Liver (tissue), 3 donors: ENCODE results near the gene NGRN.
"Not testable (repeated sequence)": the region's sequence is repeated elsewhere in the genome, so short reads cannot be mapped to it uniquely, and the experiment has no call there.

Experiments used
- GABPA ChIP-seq, 2 donors: IDR thresholded peaks in 1 of 2; conservative IDR thresholded peaks in 1 of 2; 2 replicates each; pipeline ENCODE4 v1.6.1; 2016; ENCODE audit warnings: antibody characterized with exemption in 2 of 2, mild to moderate bottlenecking in 1 of 2, moderate library complexity in 1 of 2
- JUND ChIP-seq, 2 donors: IDR thresholded peaks; 2 replicates each; pipeline ENCODE4 v1.6.1; 2016; ENCODE audit warnings: antibody characterized with exemption in 2 of 2
- RAD21 ChIP-seq, 2 donors: IDR thresholded peaks; 2 replicates each; pipeline ENCODE4 v1.6.1; 2016; ENCODE audit warnings: antibody characterized with exemption in 2 of 2, mild to moderate bottlenecking in 2 of 2
- RXRA ChIP-seq, 2 donors: IDR thresholded peaks; 2 replicates each; pipeline ENCODE4 v1.6.1; 2017 to 2018; ENCODE audit warnings: antibody characterized with exemption in 2 of 2, mild to moderate bottlenecking in 1 of 2
- SP1 ChIP-seq: IDR thresholded peaks from 2 replicates; pipeline ENCODE4 v1.6.1; 2018; ENCODE audit warnings: antibody characterized with exemption, mild to moderate bottlenecking
- TAF1 ChIP-seq: conservative IDR thresholded peaks from 2 replicates; pipeline ENCODE4 v1.6.1; 2016; ENCODE audit warnings: antibody characterized with exemption, mild to moderate bottlenecking
- TF ChIP-seq, protein P1 (sequence below): fragments of 150-350 bp; IDR thresholded peaks from 2 replicates; pipeline ENCODE4 v1.5.1; 2017; ENCODE audit warnings: improper control_type of control experiment, low read depth, low read length; ENCODE audit not compliant: missing input control
- TF ChIP-seq, protein P2 (sequence below): IDR thresholded peaks from 2 replicates; pipeline ENCODE4 v1.6.1; 2016; ENCODE audit warnings: antibody characterized with exemption
- TF ChIP-seq, protein P3 (sequence below): IDR thresholded peaks from 2 replicates; pipeline ENCODE4 v1.6.1; 2016; ENCODE audit warnings: antibody characterized with exemption
- donor health status: healthy.
- donor health status: healthy.

DNA sequence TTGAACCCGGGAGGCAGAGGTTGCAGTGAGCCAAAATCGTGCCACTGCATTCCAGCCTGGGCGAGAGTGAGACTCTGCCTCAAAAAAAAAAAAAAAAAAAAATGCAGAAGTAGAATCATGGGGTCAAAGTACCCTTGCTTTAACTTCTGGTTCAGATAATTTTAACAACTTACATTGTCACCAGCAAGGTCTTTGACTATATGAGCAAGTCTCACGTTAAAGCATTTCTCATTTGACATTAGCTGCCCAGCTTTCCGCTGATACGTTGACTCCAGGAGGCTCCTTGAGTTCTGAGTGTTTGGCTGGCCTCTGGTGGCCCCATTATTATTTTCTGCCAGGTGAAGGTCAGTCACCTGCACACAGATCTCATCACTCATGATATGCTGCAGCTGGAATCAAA, 16.2 kb downstream of the NGRN start:
- TF ChIP-seq, protein P1, sequence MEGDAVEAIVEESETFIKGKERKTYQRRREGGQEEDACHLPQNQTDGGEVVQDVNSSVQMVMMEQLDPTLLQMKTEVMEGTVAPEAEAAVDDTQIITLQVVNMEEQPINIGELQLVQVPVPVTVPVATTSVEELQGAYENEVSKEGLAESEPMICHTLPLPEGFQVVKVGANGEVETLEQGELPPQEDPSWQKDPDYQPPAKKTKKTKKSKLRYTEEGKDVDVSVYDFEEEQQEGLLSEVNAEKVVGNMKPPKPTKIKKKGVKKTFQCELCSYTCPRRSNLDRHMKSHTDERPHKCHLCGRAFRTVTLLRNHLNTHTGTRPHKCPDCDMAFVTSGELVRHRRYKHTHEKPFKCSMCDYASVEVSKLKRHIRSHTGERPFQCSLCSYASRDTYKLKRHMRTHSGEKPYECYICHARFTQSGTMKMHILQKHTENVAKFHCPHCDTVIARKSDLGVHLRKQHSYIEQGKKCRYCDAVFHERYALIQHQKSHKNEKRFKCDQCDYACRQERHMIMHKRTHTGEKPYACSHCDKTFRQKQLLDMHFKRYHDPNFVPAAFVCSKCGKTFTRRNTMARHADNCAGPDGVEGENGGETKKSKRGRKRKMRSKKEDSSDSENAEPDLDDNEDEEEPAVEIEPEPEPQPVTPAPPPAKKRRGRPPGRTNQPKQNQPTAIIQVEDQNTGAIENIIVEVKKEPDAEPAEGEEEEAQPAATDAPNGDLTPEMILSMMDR = not testable (repeated sequence)
- TF ChIP-seq, protein P2, sequence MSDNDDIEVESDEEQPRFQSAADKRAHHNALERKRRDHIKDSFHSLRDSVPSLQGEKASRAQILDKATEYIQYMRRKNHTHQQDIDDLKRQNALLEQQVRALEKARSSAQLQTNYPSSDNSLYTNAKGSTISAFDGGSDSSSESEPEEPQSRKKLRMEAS = not testable (repeated sequence)
- TF ChIP-seq RAD21 (IDR thresholded peaks at IDR 0.05); SP1; TAF1; JUND (IDR thresholded peaks at IDR 0.05); RXRA (IDR thresholded peaks at IDR 0.05); GABPA (IDR thresholded peaks at IDR 0.05 in 1 of 2, conservative IDR thresholded peaks at IDR 0.05 in 1 of 2): not testable (repeated sequence)
- TF ChIP-seq, protein P3, sequence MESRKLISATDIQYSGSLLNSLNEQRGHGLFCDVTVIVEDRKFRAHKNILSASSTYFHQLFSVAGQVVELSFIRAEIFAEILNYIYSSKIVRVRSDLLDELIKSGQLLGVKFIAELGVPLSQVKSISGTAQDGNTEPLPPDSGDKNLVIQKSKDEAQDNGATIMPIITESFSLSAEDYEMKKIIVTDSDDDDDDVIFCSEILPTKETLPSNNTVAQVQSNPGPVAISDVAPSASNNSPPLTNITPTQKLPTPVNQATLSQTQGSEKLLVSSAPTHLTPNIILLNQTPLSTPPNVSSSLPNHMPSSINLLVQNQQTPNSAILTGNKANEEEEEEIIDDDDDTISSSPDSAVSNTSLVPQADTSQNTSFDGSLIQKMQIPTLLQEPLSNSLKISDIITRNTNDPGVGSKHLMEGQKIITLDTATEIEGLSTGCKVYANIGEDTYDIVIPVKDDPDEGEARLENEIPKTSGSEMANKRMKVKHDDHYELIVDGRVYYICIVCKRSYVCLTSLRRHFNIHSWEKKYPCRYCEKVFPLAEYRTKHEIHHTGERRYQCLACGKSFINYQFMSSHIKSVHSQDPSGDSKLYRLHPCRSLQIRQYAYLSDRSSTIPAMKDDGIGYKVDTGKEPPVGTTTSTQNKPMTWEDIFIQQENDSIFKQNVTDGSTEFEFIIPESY = not testable (repeated sequence)
